Glomerular visceral epithelial cell (primary cell): Measurements from ENCODE around the gene ICAM4.
"Not testable (repeated sequence)": the region's sequence is repeated elsewhere in the genome, so short reads cannot be mapped to it uniquely, and the experiment has no call there.

Experiments
- DNase-seq: peaks from one replicate; pipeline ENCODE4 v3.0.0-alpha.2; 2016; ENCODE audit errors: extremely low spot score

Gene ICAM4

GRCh38 chr19:10318807-10319682, 32.3 kb downstream of the ICAM4 start:
- DNase-seq: no peak

- DNase-seq: no peak
Measured at GRCh38 chr19:10320602-10321416, 34.1 kb downstream of the ICAM4 start.

DNA sequence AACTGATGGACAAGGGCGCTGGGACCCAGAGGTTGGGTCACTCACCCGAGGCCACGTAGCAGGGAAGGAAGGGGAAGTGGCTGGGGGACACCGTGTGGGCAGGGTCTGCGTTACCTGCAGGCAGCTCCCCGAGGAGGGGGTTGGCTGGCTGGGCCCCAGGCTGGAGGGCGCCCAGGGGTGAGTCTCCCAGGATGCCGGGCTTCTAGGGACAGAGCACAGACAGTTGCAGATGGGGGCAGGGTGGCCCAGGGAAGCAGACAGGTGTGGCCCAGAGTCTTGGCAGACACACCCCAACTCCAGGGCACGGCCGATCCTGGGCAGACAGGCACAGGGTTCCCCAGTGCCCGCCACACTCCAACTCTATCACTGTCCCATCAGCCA, 34.7 kb downstream of the ICAM4 start:
- no peak for DNase-seq

DNA sequence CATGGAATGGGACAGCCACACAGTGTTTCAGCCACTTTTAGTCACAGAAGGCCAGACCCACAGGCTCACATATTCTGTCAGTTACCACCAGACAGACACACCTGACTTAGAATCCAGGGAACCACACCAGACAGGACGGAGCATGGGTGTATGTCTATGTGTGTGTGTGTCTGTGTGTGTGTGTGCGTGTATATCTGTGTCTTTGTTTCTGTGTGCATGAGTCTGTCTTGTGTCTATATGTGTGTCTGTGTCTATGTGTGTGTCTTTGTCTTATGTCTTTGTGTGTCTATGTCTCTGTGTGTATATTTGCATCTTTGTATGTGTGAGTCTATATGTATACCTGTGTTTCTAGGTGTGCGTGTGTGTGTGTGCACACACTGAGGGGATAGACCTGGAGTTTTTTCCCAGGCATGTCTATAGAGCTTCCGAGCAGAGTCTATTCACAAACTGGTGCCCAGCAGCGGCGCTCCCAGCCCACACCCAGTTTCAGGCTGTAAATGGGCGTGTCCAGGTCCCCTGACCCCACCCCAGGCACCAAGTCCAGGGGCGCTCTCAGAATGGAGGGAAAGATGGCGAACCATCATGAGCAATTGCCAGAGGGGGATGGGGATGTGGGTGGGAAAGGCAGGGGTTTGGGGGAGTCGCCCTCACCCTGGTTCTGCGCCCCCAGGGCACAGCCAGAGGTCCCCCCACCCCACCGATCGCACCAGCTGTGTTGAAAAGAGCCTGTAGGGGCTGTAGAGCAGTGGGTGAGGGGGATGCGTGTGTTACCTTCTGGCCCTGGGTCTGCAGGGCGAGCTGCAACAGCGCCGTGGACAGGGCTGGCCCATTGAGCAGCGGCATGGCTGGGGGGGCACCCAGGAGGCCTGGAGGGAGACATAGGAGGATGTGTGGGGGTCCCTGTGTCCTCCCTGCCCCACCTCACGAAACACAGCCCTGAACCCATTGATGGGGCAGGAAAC, 35.4 kb downstream of the ICAM4 start:
- no peak for DNase-seq

DNA sequence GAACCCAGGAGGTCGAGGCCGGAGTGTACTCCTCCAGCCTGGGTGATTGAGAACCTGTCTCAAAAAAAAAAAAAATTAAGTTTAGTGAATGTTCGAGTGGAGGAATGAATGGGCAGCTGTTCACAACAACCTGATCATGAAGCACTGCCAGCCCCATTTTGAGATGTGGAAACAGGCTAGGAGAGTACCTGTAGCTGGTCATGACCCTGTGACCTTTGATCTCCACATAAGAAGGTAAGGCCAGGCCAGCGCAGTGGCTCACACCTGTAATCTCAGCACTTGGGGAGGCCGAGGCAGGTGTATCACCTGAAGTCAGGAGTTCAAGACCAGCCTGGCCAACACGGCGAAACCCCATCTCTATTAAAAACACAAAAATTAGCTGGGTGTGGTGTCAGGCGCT, 39.0 kb downstream of the ICAM4 start:
- DNase-seq: no peak

- DNase-seq: no peak
Measured at GRCh38 chr19:10327793-10328192, 41.0 kb downstream of the ICAM4 start.

DNA sequence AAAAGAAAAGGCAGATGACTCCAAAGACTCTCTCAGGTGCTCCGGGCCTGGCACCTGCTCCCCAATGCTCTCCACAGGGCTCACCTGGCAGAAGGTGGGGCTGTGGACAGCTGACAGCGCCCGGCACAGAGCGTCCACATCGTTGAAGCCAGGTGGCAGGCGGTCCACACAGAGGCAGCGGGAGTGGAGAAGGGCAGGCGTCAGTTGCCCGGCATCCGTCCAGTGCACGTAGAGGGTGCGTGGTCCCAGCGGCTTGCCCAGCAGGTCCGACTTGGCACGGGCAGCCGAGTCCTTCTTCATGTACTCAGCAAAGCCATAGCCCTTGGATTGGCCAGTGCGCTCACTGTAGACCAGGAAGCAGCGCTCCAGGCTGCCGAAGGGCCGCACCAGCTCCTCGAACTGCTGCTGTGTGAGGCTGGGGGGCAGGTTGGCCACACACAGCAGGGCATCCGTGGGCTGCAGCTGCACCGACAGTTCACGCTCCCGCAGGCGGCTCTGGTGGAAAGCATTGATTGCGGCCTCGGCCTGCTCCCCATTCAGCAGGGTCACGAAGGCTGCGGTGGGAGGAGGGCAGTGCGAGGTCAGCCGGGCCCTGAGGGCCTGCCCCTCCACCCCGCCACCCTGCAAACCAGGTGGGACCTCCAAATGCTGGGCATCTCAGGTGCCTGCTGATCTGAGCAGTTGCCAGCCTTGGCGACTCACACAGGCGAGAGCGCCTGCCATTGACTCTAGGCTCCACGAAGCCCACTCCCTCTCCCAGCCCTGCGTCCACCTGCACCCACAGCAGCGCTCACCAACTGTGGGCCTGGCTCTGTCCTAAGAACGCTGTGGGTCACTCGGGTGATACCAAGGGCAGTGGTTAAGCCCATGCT, 42.0 kb downstream of the ICAM4 start:
- no peak for DNase-seq

- no peak for DNase-seq
Measured at GRCh38 chr19:10329555-10329954, 42.8 kb downstream of the ICAM4 start.

- no peak for DNase-seq
Measured at GRCh38 chr19:10332158-10332964, 45.6 kb downstream of the ICAM4 start.

DNA sequence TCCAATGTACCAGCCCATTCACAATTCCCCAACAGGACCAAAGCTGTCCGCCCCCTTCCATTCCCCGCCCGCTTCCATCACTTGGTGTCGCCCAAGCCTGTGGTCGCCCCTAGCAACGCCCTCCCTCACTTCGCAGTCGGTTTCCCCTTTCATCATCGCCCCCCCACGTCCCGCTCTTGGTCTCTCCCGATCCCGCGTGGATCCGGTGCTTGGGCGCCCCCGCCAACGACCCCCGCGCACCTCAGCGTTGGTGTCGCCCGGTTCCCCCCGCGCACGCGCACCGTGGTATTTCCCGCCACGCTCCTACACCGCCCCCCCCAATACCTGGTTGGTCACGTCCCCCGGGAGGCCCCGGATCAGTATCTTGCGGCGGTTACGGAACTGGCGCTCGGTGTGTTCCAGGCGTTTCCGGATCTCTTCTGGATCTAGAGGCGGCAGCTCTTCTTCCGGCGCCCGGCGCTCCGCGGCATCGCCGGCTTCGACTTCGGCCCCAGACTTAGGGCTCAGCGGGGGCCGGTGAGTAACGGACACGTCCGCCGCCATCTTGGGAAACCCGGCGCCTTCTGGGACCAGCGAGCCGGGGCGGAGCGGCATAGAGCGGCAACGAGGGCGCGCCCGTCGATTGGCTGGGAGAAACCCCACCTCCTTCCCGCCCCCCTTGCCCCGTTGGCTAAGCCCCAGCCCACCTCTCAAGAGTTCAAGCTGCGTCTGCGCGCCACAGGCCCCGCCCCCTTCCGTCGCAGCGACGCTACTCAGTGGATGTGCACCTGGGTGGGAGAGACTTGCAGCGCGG, 46.4 kb downstream of the ICAM4 start, which contains the start of gene RAVER1:
TSS of gene RAVER1 (minus strand) at position 565 of the 793 bp plus-strand sequence. CDS start at position 543, 22 bp downstream.
- peak; percentile 98 for DNase-seq

DNA sequence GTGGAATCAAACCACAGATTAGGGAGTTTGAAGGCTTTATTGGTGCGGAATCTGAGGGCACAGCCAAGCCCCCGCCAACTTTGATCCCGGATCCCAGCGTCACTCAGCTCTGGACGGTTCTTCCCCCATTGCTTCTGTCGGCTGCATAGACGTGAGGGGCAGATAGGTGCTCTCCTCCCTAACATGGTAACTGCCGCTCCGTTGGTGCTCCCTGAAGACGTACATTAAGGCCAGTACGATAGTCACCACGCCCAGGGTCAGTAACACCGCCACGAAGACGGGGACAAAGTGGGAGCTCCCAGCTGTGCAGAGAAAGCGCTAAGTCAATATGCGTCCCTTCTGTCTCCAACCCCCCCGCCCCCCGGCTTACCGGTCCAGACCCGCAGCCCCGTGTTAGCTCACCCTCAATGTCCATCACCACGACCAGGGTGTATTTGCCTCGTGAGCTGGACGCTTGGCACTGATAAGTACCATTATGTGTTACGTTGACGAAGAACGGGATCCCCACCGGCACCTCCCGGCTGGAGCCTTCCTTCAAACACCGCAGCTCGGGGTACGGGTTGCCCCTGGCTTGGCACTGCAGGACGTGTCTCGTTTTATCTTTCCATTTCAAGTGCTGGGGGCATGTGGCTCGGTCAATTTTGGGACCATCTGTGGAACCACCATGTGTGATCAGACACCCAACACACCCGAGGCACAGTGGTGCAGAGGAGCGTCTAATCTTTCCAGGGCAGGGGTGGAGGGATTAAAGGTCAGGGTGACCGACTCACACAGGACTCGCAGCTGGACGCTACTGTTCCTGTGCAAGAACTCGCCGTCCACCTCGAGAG, 47.2 kb downstream of the ICAM4 start:
- DNase-seq: no peak

DNA sequence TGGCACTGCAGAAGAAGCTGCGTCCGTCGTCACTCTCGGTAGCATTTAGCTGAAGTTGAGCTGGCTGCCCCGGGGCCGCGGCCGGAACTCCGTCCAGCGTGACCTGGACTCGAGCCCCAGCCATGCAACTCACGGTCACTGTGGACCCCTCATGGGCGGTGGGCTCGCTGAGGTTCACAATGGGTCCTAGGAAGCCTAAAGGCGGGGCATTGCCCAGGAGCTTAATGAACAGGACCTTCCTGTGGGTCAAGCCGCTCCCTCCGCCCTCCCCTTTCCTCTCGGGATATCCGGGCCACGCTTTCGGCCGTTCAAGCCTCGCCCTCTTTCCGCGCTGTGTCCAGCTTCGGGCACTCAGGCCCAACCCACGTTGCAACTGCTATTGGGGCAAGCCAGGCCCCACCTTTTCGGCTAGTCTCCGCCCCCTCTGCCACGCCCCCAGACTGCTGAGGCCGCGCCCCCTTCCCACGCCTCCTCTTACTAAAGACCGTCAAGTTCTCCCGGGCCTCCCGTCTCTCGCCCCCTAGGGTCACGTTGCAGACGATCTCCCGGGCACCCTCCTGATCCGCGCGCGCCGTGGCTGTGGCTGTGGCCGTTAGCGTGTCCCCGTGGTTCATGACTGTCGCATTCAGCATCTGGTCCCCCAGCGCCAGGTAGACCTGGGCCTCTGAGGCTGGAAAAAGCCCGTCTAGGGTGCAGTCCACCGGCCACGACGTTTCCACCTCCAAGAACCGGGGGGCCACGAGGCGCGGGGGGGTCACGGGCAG, 48.0 kb downstream of the ICAM4 start:
- DNase-seq: peak; percentile 97

- no peak for DNase-seq
Measured at GRCh38 chr19:10335352-10335985, 48.7 kb downstream of the ICAM4 start.

DNA sequence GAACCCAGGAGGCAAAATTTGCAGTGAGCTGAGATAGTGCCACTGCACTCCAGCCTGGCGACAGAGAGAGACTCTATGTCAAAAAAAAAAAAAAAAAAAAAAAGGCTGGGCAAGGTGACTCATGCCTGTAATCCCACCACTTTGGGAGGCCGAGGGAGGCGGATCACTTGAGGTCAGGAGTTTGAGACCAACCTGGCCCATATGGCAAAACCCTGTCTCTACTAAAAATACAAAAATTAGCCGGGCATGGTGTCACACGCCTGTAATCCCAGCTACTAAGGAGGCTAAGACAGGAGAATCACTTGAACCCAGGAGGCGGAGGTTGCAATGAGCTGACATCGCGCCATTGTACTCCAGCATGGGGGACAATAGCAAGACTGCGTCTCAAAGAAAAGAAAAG, 50.0 kb downstream of the ICAM4 start:
- not testable (repeated sequence) for DNase-seq
